ENCODE data around the gene GRIK3.

DNA sequence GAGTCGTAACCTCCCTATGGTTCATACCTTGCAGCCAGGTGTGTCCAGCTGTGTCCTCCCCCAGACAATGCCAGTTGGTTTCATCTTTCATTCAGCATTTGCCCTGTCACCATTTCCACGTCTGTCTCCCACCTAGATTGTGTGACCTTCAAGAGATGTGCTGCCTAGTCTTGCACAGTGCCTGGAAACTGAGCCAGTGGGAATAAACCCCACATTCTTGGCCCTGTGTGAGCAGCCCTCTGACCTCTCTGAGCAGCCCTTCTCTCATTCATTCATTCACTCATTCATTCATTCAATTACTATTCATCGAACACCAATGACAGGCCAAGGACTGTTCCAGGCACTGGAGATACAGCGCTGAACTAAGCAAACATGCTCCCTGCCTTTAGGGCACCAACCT lies 115.7 kb downstream of the GRIK3 start:
- TF ChIP-seq, protein P1, sequence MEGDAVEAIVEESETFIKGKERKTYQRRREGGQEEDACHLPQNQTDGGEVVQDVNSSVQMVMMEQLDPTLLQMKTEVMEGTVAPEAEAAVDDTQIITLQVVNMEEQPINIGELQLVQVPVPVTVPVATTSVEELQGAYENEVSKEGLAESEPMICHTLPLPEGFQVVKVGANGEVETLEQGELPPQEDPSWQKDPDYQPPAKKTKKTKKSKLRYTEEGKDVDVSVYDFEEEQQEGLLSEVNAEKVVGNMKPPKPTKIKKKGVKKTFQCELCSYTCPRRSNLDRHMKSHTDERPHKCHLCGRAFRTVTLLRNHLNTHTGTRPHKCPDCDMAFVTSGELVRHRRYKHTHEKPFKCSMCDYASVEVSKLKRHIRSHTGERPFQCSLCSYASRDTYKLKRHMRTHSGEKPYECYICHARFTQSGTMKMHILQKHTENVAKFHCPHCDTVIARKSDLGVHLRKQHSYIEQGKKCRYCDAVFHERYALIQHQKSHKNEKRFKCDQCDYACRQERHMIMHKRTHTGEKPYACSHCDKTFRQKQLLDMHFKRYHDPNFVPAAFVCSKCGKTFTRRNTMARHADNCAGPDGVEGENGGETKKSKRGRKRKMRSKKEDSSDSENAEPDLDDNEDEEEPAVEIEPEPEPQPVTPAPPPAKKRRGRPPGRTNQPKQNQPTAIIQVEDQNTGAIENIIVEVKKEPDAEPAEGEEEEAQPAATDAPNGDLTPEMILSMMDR (IDR thresholded peaks at IDR 0.05), result no peak
- TF ChIP-seq POLR2A (IDR thresholded peaks at IDR 0.05), result no peak

Data from right lobe of liver (tissue), 4 donors.